Astrocyte (in vitro differentiated cells and primary cell): ENCODE data around the gene CHN2. TPM values are rescaled to one million over a fixed set of nuclear protein-coding genes. Genes with fewer than 3 reads are reported as not detected.

ENCODE experiments used
- DNase-seq: peaks from one replicate; pipeline ENCODE4 v3.0.0-alpha.2; 2010; ENCODE audit warnings: low read depth
- FAIRE-seq: peaks from 2 replicates; lab custom pipeline; 2011; peaks lifted over from hg19 to GRCh38; lab: Jason Lieb, UNC
- H2AFZ ChIP-seq: 2 replicates; pipeline ENCODE4 v1.6.0; 2012; ENCODE audit warnings: low read depth, low read length, inconsistent platforms
- H3K27ac ChIP-seq: 2 replicates; pipeline ENCODE4 v1.5.1; 2011; ENCODE audit warnings: low read depth, low read length, inconsistent platforms
- H3K27me3 ChIP-seq: 2 replicates; pipeline ENCODE4 v1.6.0; 2011; ENCODE audit warnings: low read length, inconsistent platforms; ENCODE audit not compliant: insufficient read depth
- H3K36me3 ChIP-seq: 2 replicates; pipeline ENCODE4 v1.5.1; 2011; ENCODE audit warnings: low read length, inconsistent platforms; ENCODE audit not compliant: insufficient read depth
- H3K4me1 ChIP-seq: 2 replicates; pipeline ENCODE4 v1.5.1; 2011; ENCODE audit warnings: low read length, inconsistent platforms; ENCODE audit not compliant: insufficient read depth
- H3K4me2 ChIP-seq: 2 replicates; pipeline ENCODE4 v1.6.0; 2012; ENCODE audit warnings: low read length, inconsistent platforms
- H3K4me3 ChIP-seq: 2 replicates; pipeline ENCODE4 v1.5.1; 2011; ENCODE audit warnings: low read depth, mild to moderate bottlenecking, low read length, inconsistent platforms; ENCODE audit not compliant: insufficient read depth
- H3K79me2 ChIP-seq: 2 replicates; pipeline ENCODE4 v1.6.0; 2012; ENCODE audit warnings: mild to moderate bottlenecking, low read length, inconsistent platforms; ENCODE audit not compliant: insufficient read depth
- H3K9ac ChIP-seq: 2 replicates; pipeline ENCODE4 v1.6.0; 2012; ENCODE audit warnings: mild to moderate bottlenecking, low read length, inconsistent platforms
- H3K9me3 ChIP-seq: 2 replicates; pipeline ENCODE4 v1.5.1; 2012; ENCODE audit warnings: low read depth, mild to moderate bottlenecking, low read length, inconsistent platforms; ENCODE audit not compliant: insufficient read depth
- H4K20me1 ChIP-seq: 2 replicates; pipeline ENCODE4 v1.6.0; 2012; ENCODE audit warnings: low read length, inconsistent platforms; ENCODE audit not compliant: insufficient read depth
- H3K27ac Mint-ChIP-seq: one replicate; pipeline ENCODE4 v1.8.0; 2021; ENCODE audit warnings: mild to moderate bottlenecking, mixed read lengths; ENCODE audit not compliant: unreplicated experiment
- H3K27me3 Mint-ChIP-seq: one replicate; pipeline ENCODE4 v1.8.0; 2021; ENCODE audit warnings: low read depth, mixed read lengths; ENCODE audit not compliant: unreplicated experiment
- H3K36me3 Mint-ChIP-seq: one replicate; pipeline ENCODE4 v1.8.0; 2021; ENCODE audit warnings: low read depth, mixed read lengths; ENCODE audit not compliant: unreplicated experiment
- H3K4me1 Mint-ChIP-seq: one replicate; pipeline ENCODE4 v1.8.0; 2021; ENCODE audit warnings: low read depth, mixed read lengths; ENCODE audit not compliant: unreplicated experiment
- H3K4me3 Mint-ChIP-seq: one replicate; pipeline ENCODE4 v1.8.0; 2021; ENCODE audit warnings: mild to moderate bottlenecking, moderate library complexity, mixed read lengths; ENCODE audit not compliant: unreplicated experiment
- H3K9me3 Mint-ChIP-seq: one replicate; pipeline ENCODE4 v1.8.0; 2021; ENCODE audit warnings: mild to moderate bottlenecking, mixed read lengths; ENCODE audit not compliant: unreplicated experiment
- CTCF ChIP-seq: IDR thresholded peaks from 2 replicates; pipeline ENCODE4 v1.5.1; 2011; ENCODE audit warnings: low read depth, mild to moderate bottlenecking, inconsistent platforms, low read length, moderate library complexity; ENCODE audit not compliant: insufficient read depth
- EZH2 ChIP-seq: IDR thresholded peaks from 2 replicates; pipeline ENCODE4 v1.6.1; 2012; ENCODE audit warnings: mild to moderate bottlenecking, low read length, inconsistent platforms; ENCODE audit not compliant: insufficient read depth
- total RNA-seq: library from RNA; stranded (reverse); gene quantifications from 2 replicates; pipeline ENCODE4 v1.2.1, GENCODE V29; 2021

CHN2 gene
- total RNA-seq, 1 donor from 2014 or later, result 2.5 TPM

GRCh38 chr7:29300026-29300480 lies 105.5 kb downstream of the CHN2 start:
- no peaks in the 10 kb centered on the region for H3K9me3 Mint-ChIP-seq
- TF ChIP-seq CTCF (no peak), EZH2 (no peak)
- Histone ChIP-seq H3K79me2 (no peaks in the 10 kb centered on the region), H3K27me3 (peaks cover 11% of the 10 kb centered on the region), H3K4me2 (no peak overlapping the region), H3K27ac (no peak overlapping the region), H3K36me3 (no peaks in the 10 kb centered on the region), H3K9me3 (no peaks in the 10 kb centered on the region), H3K9ac (no peak overlapping the region), H4K20me1 (no peaks in the 10 kb centered on the region), H3K4me3 (no peak overlapping the region), H2AFZ (no peak overlapping the region), H3K4me1 (no peaks in the 10 kb centered on the region)
- H3K27ac Mint-ChIP-seq, result peak overlapping the region; percentile 5
- peaks cover 12% of the 10 kb centered on the region for H3K4me1 Mint-ChIP-seq
- peaks cover 21% of the 10 kb centered on the region for H3K27me3 Mint-ChIP-seq
- DNase-seq (no peak), FAIRE-seq (no peak)
- no peaks in the 10 kb centered on the region for H3K36me3 Mint-ChIP-seq
- no peak overlapping the region for H3K4me3 Mint-ChIP-seq

DNA sequence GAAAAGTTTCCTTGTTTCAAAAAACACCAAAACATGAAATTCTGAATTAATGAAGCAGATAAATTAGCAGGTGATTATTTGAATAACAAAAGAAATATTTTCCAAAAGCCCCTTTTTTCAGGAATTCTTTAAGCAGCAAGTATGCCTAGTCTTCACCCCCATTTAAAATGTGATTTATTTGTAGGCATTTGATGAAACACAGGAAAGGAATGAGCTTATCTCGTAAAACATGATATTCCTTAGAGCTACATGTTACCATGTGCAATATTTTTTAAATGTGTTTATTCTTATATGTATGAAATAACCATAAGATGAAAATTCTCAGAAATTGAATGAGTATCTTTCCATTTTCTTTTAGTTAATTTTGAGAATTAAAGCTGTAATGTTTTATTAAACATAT lies 106.1 kb downstream of the CHN2 start:
- Mint-ChIP-seq H3K27me3 (peaks cover 21% of the 10 kb centered on the region), H3K27ac (no peak overlapping the region), H3K4me3 (no peak overlapping the region), H3K9me3 (no peaks in the 10 kb centered on the region), H3K36me3 (no peaks in the 10 kb centered on the region), H3K4me1 (peaks cover 14% of the 10 kb centered on the region)
- no peak overlapping the region for H3K4me3 ChIP-seq
- no peak overlapping the region for H3K4me2 ChIP-seq
- peaks cover 11% of the 10 kb centered on the region for H3K27me3 ChIP-seq
- no peak overlapping the region for H3K9ac ChIP-seq
- H3K79me2 ChIP-seq, result no peaks in the 10 kb centered on the region
- H2AFZ ChIP-seq, result no peak overlapping the region
- no peak overlapping the region for H3K27ac ChIP-seq
- no peaks in the 10 kb centered on the region for H3K9me3 ChIP-seq
- H4K20me1 ChIP-seq, result no peaks in the 10 kb centered on the region
- TF ChIP-seq CTCF (no peak), EZH2 (no peak)
- FAIRE-seq (no peak), DNase-seq (peak; percentile 9)
- no peaks in the 10 kb centered on the region for H3K4me1 ChIP-seq
- H3K36me3 ChIP-seq, result no peaks in the 10 kb centered on the region

DNA sequence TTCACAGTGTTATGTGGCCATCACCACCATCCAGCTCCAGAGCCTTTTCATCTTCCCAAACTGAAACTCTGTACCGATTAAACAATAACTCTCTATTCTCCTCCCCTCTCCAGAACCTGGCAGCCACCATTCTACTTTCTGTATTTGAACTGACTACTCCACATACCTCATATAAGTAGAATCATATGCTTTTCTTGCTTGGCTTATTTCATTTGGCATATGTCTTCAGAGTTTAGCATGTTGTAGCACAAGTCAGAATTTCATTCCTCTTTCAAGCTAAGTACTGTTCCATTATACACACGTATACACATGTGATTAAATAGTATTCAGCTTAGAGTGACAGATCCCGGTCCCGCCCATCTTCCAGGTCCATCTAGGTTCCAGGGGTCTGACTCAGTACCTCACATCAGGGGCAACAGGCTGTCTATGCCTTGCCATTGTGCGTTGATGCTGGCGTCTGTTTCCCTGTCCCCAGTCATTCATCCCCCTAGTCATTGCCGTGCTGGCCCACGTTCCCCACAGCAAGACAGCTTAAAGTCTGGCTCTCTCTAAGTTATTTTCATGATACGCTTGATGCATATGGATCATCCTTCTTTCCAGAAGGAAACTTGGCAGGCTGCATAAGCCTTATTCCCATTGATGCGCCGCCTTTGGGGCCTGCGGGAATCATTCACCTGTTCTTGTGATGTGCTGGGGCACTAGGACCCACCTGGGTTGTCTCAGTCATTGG lies 108.3 kb downstream of the CHN2 start:
- H3K9me3 Mint-ChIP-seq, result peaks cover 2% of the 10 kb centered on the region
- peaks cover 10% of the 10 kb centered on the region for H3K27me3 Mint-ChIP-seq
- FAIRE-seq, result no peak
- H2AFZ ChIP-seq, result no peak overlapping the region
- H3K9me3 ChIP-seq, result no peaks in the 10 kb centered on the region
- H3K4me3 Mint-ChIP-seq, result no peak overlapping the region
- H3K27ac ChIP-seq, result no peak overlapping the region
- no peak overlapping the region for H3K27ac Mint-ChIP-seq
- H3K36me3 ChIP-seq, result no peaks in the 10 kb centered on the region
- no peak overlapping the region for H3K4me2 ChIP-seq
- H3K9ac ChIP-seq, result no peak overlapping the region
- no peaks in the 10 kb centered on the region for H3K4me1 ChIP-seq
- no peak for DNase-seq
- H3K4me1 Mint-ChIP-seq, result peaks cover 16% of the 10 kb centered on the region
- H3K27me3 ChIP-seq, result peaks cover 8% of the 10 kb centered on the region
- no peak for TF ChIP-seq EZH2
- TF ChIP-seq CTCF, result no peak
- no peaks in the 10 kb centered on the region for H3K36me3 Mint-ChIP-seq
- H3K4me3 ChIP-seq, result no peak overlapping the region
- no peaks in the 10 kb centered on the region for H3K79me2 ChIP-seq
- no peaks in the 10 kb centered on the region for H4K20me1 ChIP-seq
